Heart right ventricle (tissue), 16 donors: ENCODE data around the gene PSMC1. TPM values are rescaled to one million over a fixed set of nuclear protein-coding genes. Genes with fewer than 3 reads are reported as not detected.

ENCODE experiments used
- ATAC-seq, 8 donors: fragments of 200-7000 bp; cut with Tn5 transposase; one replicate each; pipeline ENCODE4 v1.9.1; 2020; ENCODE audit warnings: mild to moderate bottlenecking in 8 of 8, moderate library complexity in 8 of 8, moderate number of reproducible peaks in 1 of 8
- DNase-seq, 2 donors: peaks; one replicate each; pipeline ENCODE4 v3.0.0-alpha.2; 2020
- H3K27ac ChIP-seq, 10 donors: fragments of 200-600 bp; sonication (generic) in 2 of 10; one replicate each; pipeline versions ENCODE4 v1.5.0 to v1.8.0; 2020 to 2022; ENCODE audit warnings: mild to moderate bottlenecking in 3 of 10
- H3K27me3 ChIP-seq, 7 donors: fragments of 200-600 bp; one replicate each; pipeline ENCODE4 v1.8.0; 2021 to 2022; ENCODE audit warnings: mild to moderate bottlenecking in 2 of 7
- H3K36me3 ChIP-seq, 9 donors: fragments of 200-600 bp; sonication (generic) in 1 of 9; one replicate each; pipeline versions ENCODE4 v1.5.0 to v1.8.0; 2020 to 2022; ENCODE audit warnings: mild to moderate bottlenecking in 2 of 9
- H3K4me1 ChIP-seq, 9 donors: fragments of 200-600 bp; sonication (generic) in 1 of 9; one replicate each; pipeline versions ENCODE4 v1.5.0 to v1.8.0; 2020 to 2022; ENCODE audit warnings: mild to moderate bottlenecking in 4 of 9
- H3K4me3 ChIP-seq, 10 donors: fragments of 200-600 bp; sonication (generic) in 2 of 10; one replicate each; pipeline versions ENCODE4 v1.5.0 to v1.8.0; 2020 to 2022; ENCODE audit warnings: mild to moderate bottlenecking in 7 of 10, moderate library complexity in 2 of 10
- H3K9me3 ChIP-seq, 11 donors: fragments of 200-600 bp in 10 of 11; sonication (generic) in 2 of 11; one replicate each; pipeline versions ENCODE4 v1.5.0 to v1.8.0; 2013 to 2022; ENCODE audit warnings: mild to moderate bottlenecking in 2 of 11, control low read depth in 1 of 11, moderate library complexity in 1 of 11
- CTCF ChIP-seq, 9 donors: fragments of 200-600 bp; sonication (generic) in 2 of 9; IDR thresholded peaks; one replicate each; pipeline versions ENCODE4 v1.5.0 to v1.8.0; 2021 to 2022; ENCODE audit warnings: antibody characterized with exemption in 9 of 9, mild to moderate bottlenecking in 5 of 9, moderate library complexity in 1 of 9
- WGBS, 2 donors: extraction: QIAGEN DNeasy Blood & Tissue Kit; methylation state at CpG; one replicate each; pipeline ENCODE4 v1.1.7; 2013; ENCODE audit warnings: inconsistent platforms in 1 of 2; 5-methylcytosine and 5-hydroxymethylcytosine counted together
- intact Hi-C, 10 donors: fragments of 100-400 bp; cut with DNase I; formaldehyde crosslinking; loops; one replicate each; pipeline versions ENCODE4 v1.11.1 to v1.14.2; 2022
- polyA plus RNA-seq, 2 donors: library from polyadenylated mRNA; stranded (reverse); fragments of 200-250 nt; gene quantifications; one replicate each; pipeline ENCODE4 v1.2.3, GENCODE V29; 2013
- total RNA-seq, 10 donors: library from RNA; stranded (reverse); fragmentation: NEBNext Ultra II Directional in 3 of 10; extraction: Animal tissue kit (Norgen Biotek cat#: 25700) in 3 of 10; gene quantifications; one replicate each; pipeline versions ENCODE4 v1.2.1 to v1.2.4, GENCODE V29; 2021 to 2023
- donor health status: Arrhythmogenic right ventricular cardiomyopathy.
- donor health status: ischemic (EF 13 %, LVEDD 7.1; RV severe dilation, severe dysfunction).
- donor health status: healthy with polysubstance abuse.
- donor health status: DM: no; HTN: yes; CAD: no.
- donor health status: DM: no; HTN: no; CAD: no.
- donor health status: ischemic (EF 25% LVEDD 6.9; RV normal size, moderate dysfunction).
- donor health status: ischemic (EF 25% LVEDD 5.7; RV mildly dilated, moderate dysfunction).
- donor health status: healthy.
- donor health status: DM: yes; HTN: yes; CAD: no.
- donor health status: Ischemic cardiomyopathy.
- donor health status: ischemic (EF 35%, LVEDD 5.7; RV mildly dilated, moderate dysfunction).
- donor health status: nonischemic (EF 11% LVEDD 7.7; RV severe dilation, severe dysfunction).
- donor health status: DM: yes; HTN: yes; CAD: no.
- donor health status: PGD.
- donor health status: ischemic (EF 29% LVEDD 5.4; RV normal size, mild dysfunction).
- donor health status: nonischemic (EF 23%, LVEDD 6.1; RV moderate dilation, normal function).

The PSMC1 gene
- total and polyA plus RNA-seq, 12 donors = 107 to 226 (median 128) TPM

- ATAC-seq = no peak
- no peak for DNase-seq
- intact Hi-C loops = loop anchor here in 9 of 10 donors (2.0 to 10.0 kb wide), 12 partner anchors 94 to 602 kb away; partner anchors contain the start of genes CALM1 (in 2 of the 9) and TTC7B (in 1 of the 9)
- Histone ChIP-seq H3K4me3 (no peak overlapping the region), H3K36me3 (peaks cover 0 to 80% (median 9%) of the 10 kb centered on the region in 9 donors), H3K27ac (peak overlapping the region in 4 of 10 donors; percentile 56 to 80 (median 62)), H3K27me3 (no peaks in the 10 kb centered on the region), H3K9me3 (no peaks in the 10 kb centered on the region), H3K4me1 (peaks cover 5 to 54% (median 22%) of the 10 kb centered on the region in 9 donors)
- WGBS, 2 donors = 86 to 91% methylated on average over 2 of the region's 2 CpGs
- TF ChIP-seq CTCF (IDR thresholded peaks at IDR 0.05) = no peak
Measured at GRCh38 chr14:90300611-90301047, 44.3 kb downstream of the PSMC1 start.

DNA sequence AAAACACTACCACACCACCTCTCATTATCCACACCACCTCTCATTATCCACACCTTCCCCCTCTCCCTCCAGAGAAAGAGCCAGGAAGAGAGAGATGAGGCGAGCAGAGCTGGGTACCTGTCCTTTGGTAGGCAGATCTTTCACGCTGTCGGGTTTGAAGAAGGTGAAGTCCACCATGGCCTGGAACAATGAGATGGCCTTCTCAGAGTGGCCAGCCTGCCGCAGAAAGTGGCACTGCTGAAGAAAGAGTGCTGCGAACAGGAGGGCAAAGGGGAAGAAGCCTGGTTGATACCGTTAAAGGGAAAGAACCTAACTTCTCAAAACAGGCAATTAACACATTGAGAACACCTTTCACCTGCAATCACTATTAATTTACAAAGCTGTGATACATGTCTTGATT, 44.8 kb downstream of the PSMC1 start:
- no peaks in the 10 kb centered on the region for H3K27me3 ChIP-seq
- H3K36me3 ChIP-seq = peaks cover 0 to 80% (median 9%) of the 10 kb centered on the region in 9 donors
- intact Hi-C loops = loop anchor here in 9 of 10 donors (2.0 to 10.0 kb wide), 12 partner anchors 94 to 601 kb away; partner anchors contain the start of genes CALM1 (in 2 of the 9) and TTC7B (in 1 of the 9)
- peaks cover 5 to 50% (median 22%) of the 10 kb centered on the region in 9 donors for H3K4me1 ChIP-seq
- H3K27ac ChIP-seq = peak overlapping the region in 7 of 10 donors; percentile 17 to 74 (median 61)
- WGBS, 2 donors = 78 to 81% methylated on average over 6 of the region's 6 CpGs
- no peak for TF ChIP-seq CTCF (IDR thresholded peaks at IDR 0.05)
- no peak for DNase-seq
- H3K9me3 ChIP-seq = no peaks in the 10 kb centered on the region
- no peak for ATAC-seq
- H3K4me3 ChIP-seq = peak overlapping the region in 1 of 10 donors; percentile 11

- no peaks in the 10 kb centered on the region for H3K27me3 ChIP-seq
- H3K9me3 ChIP-seq = no peaks in the 10 kb centered on the region
- WGBS, 2 donors = 40 to 49% methylated on average over 5 of the region's 5 CpGs
- peak; percentile 20 to 75 (median 58) for TF ChIP-seq CTCF (IDR thresholded peaks at IDR 0.05)
- ATAC-seq = peak in 7 of 8 donors; percentile 37 to 84 (median 70)
- H3K4me1 ChIP-seq = peaks cover 5 to 45% (median 22%) of the 10 kb centered on the region in 9 donors
- H3K27ac ChIP-seq = peak overlapping the region in 9 of 10 donors; percentile 4 to 74 (median 56)
- intact Hi-C loops = loop anchor here in 9 of 10 donors (2.0 to 10.0 kb wide), 12 partner anchors 93 to 601 kb away; partner anchors contain the start of genes CALM1 (in 2 of the 9) and TTC7B (in 1 of the 9)
- H3K4me3 ChIP-seq = no peak overlapping the region
- peaks cover 0 to 80% (median 9%) of the 10 kb centered on the region in 9 donors for H3K36me3 ChIP-seq
- DNase-seq = no peak
Measured at GRCh38 chr14:90301668-90302090, 45.3 kb downstream of the PSMC1 start.

DNA sequence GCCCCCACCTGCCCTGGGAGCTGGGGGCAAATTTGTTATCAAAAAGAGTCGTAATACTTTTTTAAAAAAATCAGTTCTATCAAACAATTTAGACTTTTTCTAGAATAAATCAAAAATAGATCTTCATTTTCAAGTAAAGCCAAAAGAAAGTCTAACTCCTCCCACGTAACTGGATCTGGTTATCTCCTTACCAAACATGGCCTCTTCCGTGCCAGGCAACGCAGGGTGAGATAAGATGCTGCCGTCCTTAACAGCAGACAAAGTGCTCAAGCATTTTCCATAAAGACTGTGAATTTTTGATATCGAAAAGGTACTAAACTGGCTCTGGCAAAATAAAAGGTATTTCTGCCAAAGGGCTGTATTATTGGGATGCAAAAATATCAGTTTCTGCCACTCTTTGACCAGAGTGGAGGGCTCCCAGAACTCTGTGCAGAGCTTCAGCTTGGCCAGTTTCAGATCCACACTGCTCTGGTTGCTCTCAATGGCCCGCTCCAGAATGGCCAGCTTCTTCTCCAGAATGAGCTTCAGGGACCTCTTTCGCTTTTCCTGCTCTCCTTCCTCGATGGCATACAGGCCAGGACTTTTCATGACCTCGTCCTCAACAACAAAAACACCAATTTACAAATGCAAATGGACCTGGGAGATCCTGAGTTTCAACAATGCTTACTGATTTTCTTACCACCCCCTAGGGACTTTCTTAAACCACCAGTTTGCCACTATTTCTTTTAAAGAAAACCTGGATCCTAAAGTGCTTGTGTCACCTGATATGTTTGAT, 46.4 kb downstream of the PSMC1 start:
- Histone ChIP-seq H3K27ac (peak overlapping the region in 8 of 10 donors; percentile 4 to 73 (median 49)), H3K4me1 (peaks cover 5 to 36% (median 22%) of the 10 kb centered on the region in 9 donors), H3K27me3 (no peaks in the 10 kb centered on the region), H3K4me3 (no peak overlapping the region), H3K9me3 (no peaks in the 10 kb centered on the region), H3K36me3 (peaks cover 0 to 80% (median 9%) of the 10 kb centered on the region in 9 donors)
- DNase-seq (no peak), ATAC-seq (no peak)
- WGBS, 2 donors = 67% methylated on average over 10 of the region's 10 CpGs
- intact Hi-C loops = loop anchor here in 9 of 10 donors (5.0 to 10.0 kb wide), 10 partner anchors 92 to 600 kb away; partner anchors contain the start of genes CALM1 (in 2 of the 9) and TTC7B (in 1 of the 9)
- no peak for TF ChIP-seq CTCF (IDR thresholded peaks at IDR 0.05)
